Occipital lobe (tissue), 2 donors: ENCODE results near the gene ST6GAL1. TPM values are rescaled to one million over a fixed set of nuclear protein-coding genes. Genes with fewer than 3 reads are reported as not detected.
"Not testable (repeated sequence)": the region's sequence is repeated elsewhere in the genome, so short reads cannot be mapped to it uniquely, and the experiment has no call there.

Source experiments
- DNase-seq: peaks from one replicate; lab custom pipeline; 2025; lab: John Stamatoyannopoulos, UW
- total RNA-seq: library from RNA; depleted of rRNA; stranded (reverse); fragments of >200 nt; gene quantifications from one replicate; pipeline ENCODE4 v1.2.3, GENCODE V29; 2014

Gene ST6GAL1
- total RNA-seq, 1 donor from 2014 or later: 39.6 TPM

DNA sequence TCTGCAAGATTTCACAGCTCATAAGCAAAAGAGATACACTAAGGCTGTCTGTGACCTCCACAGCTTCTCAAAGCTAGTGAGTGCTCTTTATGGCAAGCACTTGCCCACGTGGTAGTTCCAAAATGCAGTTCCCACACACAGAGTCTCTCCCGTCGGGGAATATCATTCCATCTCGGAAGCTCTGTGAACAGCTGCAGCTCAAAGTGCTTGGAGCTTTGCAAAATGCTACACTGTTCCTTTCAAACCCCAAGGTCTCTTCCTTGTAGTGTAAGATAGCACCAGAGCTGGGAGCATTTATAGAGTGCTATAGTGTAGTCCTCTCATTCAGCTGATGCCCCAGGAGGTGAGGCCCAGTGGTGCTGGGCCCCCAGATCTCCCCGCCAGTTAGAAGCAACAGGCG lies 36.1 kb downstream of the ST6GAL1 start:
- no peak for DNase-seq

DNA sequence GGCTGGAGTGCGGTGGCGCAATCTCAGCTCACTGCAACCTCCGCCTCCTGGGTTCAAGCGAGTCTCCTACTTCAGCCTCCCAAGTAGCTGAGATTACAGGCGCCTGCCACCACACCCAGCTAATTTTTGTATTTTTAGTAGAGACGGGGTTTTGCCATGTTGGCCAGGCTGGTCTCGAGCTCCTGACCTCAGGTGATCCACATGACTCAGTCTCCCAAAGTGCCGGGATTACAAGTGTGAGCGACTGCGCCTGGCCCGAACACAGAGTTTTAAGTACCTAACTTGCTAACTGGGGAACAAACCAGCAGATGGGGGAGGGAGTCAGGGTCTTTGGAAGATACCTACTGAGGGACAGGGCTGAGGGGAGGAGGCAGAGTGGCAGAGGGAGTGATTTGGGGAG lies 36.9 kb downstream of the ST6GAL1 start:
- not testable (repeated sequence) for DNase-seq

DNA sequence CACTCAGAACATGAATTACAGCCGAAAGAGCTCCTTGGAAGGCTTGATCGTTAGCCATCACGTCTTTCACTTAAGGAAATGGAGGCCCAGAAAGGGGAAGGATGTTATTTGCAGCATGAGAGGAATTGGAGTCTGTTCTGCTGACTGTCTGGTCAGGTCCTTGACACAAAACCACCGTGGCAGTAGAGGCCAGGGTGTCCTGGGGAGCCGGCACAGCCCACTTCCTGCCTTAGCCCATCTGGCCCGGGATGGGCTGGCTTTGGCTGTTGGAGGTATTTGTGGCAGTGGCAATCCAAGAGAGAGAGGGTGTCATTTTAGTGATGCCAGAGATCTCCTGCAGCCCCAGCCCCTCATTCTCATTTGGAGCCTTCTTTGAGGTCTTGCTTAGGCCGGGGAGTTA lies 37.4 kb downstream of the ST6GAL1 start:
- DNase-seq: no peak

DNA sequence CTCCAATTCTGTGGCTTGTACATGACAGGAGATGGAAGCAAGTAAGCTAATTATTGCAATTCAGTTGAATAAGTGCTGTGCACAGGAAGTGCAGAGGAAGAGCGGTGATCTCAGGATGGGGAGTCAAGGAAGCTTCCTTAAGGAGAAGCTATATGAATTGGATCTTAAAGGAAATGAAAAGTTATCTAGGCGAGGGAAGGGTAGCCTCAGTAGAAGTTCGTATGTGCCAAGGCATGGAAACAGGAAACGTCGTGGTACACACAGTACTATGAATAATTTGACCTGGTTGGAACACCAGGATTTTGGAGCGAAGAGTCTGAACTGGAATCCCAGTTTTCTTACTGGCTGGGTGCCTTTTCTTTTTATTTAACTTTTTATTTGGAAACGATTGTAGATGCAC lies 39.3 kb downstream of the ST6GAL1 start:
- DNase-seq: no peak

DNA sequence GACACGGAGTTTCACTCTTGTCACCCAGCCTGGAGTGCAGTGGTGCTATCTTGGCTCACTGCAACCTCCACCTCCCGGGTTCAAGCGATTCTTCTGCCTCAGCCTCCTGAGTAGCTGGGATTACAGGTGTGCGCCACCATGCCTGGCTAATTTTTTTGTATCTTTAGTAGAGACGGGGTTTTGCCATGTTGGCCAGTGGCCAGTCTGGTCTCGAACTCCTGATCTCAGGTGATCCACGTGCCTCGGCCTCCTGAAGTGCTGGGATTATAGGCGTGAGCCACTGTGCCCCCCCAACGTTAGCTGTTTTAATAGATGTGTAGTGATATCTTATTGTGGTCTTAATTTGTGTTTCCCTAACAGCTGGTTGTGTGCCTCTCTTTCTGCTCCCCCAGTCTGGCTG lies 40.8 kb downstream of the ST6GAL1 start:
- DNase-seq: not testable (repeated sequence)

DNA sequence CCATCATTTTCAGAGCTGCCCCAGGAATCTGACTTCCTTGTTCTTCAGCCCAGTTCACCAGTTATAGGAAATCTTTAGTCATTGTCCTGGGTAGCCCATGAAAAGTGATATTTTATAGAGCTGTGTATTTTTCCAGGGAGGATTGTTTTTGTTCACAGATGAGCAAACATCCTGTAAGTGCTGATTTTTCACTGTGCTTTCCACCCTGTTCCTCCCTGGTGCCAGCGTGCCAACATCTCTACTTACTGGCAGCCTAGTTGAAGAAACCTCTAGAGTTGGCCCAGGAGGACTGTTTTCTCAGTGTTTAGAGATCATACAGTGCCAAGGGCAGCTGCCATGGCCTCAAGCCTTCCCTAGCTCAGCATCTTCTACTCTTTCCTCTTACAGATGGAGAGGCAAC lies 41.3 kb downstream of the ST6GAL1 start:
- DNase-seq: no peak

DNA sequence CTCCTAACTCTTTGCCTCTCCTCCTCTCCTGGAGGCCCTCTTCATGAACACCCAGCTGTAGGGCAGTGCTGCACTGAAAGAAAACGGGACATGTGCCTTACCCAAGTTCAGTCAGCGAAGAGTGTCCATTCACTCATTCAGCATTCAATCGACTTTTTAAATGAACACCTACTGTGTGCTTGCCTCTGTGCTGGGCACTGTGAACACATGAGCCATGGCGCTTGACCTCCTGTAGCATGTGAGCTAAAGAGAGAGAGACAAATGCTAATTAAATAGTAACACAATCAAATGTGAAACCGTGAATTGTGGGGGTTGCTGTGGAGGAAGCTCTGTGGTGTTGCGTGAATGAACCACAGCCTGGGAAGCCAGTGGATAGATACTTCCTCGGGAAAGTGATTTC lies 43.4 kb downstream of the ST6GAL1 start:
- DNase-seq: no peak

DNA sequence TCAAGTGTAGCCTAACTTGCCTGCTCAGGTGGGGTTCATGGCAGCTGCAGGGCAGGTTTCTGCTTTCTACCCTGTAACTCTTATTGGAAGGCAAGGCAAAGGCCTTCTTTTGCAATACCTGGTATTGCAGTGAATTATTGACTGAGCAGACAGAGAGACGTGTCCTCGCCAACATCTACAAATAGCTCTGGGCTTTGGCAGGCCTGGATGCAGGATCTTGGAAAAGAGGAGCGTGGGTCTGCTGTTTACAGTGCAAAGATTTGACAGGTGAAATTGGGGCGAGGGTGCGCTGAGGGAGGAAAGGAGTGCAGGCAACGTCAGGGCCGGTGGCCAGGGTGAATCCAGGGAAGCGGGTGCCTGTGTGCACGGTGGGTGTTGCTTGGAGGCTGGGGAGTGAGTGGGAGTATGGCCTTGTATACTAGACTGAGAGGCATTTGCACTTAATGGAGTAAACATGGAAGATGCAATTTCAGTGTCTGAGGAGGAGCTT lies 44.5 kb downstream of the ST6GAL1 start:
- no peak for DNase-seq

DNA sequence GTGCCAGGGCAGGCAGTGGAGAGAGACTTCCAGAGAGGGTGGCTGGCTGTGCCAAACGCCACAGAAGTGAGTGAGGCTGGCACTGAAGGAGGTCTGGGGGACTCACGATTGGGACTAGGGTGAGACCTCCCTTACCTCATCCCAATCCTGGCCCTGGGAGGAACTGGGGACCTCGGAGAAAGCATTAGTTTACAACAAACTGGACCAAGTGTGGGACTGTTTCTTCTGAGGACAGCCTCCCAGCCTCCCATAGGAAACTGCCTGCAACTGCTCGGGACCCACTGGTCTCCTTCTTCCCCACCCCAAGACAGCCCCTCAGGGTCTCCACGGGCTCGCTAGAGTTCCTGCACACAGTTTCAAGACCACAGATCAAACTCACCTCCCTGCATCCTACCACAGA lies 45.4 kb downstream of the ST6GAL1 start:
- DNase-seq: no peak

DNA sequence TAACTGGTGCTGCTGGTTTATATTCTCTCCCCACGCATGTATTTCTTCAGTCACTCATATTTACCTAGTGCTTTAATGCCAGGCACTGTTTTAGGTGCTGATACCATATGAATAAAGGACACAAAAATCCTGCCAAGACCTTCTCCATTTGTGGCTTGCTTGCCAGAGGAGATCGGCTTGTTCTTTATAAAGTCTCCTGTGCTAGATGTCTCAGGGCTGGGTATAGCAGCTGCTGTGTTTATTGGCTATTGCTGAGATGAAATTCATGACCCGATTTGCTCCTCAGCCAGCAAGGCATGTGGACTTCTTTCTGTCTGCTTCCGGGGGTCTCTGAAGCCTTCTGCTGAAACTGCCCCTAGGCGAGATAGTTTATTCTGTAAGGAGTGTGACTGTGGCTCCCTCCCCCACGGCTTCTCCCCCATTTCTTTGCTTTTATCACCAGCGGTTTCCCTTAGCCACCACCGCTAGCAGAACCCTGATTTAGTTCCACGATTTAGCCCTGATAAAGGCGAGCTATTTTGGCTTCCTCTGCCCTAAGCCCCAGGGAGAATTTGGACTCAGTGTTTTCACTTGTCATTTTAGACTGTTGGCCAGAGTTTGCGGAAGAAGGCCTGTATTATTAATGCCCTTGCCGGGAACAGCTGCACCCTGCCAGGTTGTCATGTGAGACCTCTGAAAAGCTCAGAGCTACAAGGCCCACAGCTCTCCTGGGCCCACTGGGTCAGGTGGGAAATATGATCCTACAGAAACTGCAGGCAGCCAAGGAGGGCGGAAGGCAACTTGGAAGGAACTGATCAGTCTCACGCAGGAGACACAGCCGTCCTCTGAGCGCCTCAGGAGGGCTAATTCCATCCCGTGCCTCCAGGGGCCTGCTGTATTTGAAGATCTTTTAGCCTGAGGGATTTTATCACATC lies 46.8 kb downstream of the ST6GAL1 start:
- peak; percentile 15 for DNase-seq

DNA sequence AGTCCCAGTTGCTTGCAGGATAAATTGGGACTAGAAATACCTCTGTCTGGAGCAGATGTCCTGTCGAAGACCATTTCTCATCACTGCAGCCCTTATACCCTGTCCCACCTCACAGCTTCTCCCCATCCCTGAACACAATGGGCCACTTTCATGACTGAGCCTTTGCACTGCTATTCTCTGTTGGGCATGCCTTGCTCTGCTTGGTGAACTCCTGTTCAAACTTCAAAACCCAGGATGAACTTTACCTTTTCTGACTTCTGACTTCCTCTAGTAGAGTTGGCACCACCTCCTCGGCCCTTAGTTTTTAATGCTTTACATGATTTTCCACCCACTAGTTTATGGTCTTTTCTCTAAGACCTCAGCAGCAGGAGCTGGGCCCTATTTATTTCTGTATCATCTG lies 48.4 kb downstream of the ST6GAL1 start:
- DNase-seq: no peak

DNA sequence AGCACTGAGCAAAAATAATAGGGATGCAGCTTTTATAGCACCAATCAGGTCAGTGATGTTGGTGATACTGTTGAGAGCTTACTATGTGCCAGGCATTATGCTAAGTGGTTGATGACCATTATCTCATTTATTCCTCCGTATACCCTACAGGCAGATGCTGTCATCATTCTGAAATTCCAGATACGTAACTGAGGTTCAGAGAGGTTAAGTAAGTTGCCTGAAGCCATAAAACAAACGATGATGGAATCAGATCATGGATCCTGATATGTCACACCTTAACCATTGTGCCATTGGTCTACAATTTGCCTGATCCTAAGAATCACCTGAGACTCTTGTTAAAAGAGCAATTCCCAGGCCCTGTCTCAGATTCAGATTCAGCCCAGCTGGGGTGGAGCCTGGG lies 49.5 kb downstream of the ST6GAL1 start:
- DNase-seq: no peak

DNA sequence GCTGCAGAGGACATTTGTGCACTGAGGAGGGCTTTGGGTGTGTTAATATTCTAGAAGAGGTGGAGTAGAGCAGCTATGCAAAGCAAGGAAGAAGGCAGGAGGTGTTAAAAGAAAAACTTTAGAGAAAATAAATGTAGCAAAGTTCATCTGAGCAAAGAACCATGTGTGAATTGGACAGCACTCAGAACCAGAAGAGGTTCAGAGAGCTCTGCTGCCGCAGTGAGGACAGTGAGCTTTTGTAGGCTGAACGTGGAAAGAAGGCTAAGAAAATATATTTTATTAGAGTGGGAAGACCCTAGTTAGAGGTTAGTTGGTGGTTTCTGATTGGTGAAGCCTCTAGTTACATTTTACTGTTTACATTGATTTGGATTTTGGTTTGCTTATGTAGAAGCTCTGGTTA lies 50.7 kb downstream of the ST6GAL1 start:
- DNase-seq: no peak

DNA sequence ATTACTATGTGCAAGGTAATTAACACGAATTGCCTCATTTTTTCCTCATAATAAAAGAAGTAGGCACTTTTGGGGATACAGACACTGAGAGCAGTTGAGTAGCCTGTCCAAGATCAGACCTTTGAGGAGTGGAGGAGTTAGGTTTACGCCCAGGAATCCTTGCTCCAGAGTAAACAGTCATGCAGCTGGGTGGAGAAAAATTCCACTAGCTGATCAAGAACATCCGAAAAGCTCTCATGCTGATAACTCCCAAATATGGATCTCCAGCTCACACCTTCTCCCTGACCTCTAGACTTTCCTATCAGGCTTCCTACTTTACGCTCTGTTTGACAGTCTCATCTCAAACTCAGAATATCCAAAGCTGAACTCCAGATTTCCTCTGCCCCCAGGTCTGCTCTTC lies 53.3 kb downstream of the ST6GAL1 start:
- DNase-seq: no peak

DNA sequence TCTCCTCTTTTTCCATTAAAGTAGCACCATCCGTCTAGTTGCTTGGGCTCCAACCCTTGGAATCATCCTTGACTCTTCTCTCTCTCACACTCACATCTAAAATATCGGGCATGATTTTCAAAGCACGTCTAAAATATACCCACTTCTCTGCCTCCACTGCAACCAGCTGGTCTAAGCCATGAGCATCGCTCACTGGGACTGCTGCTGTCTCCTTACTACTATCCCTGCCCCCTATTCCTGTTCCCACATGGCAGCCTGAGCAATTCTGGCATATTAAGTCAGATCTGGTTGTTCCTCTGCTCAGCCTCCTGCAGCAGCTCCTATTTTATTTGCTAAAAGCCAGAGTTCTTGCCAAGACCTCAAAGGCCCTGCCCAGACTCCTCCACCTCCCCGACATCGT lies 53.7 kb downstream of the ST6GAL1 start:
- no peak for DNase-seq

DNA sequence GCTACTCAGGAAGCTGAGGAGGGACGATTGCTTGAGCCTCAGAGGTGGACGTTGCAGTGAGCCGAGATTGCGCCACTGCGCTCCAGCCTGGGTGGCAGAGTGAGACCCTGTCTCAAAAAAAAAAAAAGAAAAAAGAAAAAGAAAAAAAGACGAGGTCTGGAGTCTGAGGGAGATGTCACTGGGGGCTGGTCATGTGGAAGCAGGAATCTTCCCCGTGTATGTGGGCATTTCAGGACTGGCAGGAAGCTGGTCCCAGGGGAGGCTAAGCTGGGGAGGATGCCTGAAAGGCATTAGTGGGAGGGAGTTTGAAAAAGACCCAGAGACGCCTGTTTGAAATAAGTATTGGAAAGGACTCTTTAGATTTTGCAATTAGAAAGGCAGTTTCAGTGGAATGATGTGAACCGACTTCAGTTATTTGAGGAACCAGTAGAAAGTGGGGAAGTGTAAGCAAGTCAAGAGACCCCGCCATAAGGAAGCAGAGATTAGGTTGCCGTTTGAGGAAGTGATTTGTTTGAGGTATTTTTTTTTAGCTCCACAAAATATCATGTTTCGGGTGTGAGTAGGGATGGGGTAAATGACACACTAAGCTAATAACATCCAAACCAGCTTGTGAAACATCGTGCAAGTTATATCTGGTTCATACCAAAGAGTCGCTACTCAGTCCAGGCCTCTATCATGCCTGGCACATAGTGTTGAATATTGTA lies 55.5 kb downstream of the ST6GAL1 start:
- DNase-seq: no peak

DNA sequence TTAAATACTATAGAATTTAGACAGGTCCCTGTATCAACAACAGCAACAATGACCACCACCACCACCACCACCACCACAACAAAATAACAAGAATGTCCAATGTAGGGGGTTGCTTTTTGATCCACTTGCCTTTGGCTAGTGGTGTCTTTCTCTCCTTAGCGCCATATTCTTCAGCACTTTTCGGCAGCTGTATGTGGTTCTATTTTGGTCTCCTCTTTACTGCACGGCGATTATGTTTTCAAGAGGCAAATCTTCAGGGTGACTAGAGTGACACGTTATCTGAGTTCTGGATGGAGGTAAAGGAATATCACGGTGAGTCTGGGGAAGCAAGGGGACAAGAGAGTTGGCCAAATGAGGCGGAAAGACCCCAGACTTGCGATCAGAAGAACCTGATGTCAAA lies 56.1 kb downstream of the ST6GAL1 start:
- no peak for DNase-seq

DNA sequence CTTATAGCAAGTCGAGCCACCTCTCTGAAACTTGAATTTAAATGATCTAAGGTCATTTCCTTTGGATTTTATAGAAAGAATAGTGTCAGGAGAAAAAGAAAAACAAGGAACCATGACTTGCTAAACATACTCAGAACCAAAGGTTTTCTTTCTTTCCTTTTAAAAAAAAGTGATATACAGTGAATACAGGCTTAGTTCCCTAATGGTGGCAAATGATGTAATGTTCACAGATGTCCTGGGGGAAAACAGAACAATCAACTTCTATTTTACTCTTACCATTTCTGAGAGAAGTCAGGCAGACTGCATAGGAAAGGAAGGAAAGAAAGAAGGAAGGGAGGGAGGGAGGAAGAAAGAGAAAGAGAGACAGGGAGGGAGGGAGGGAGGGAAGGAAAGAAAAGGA lies 56.5 kb downstream of the ST6GAL1 start:
- no peak for DNase-seq

DNA sequence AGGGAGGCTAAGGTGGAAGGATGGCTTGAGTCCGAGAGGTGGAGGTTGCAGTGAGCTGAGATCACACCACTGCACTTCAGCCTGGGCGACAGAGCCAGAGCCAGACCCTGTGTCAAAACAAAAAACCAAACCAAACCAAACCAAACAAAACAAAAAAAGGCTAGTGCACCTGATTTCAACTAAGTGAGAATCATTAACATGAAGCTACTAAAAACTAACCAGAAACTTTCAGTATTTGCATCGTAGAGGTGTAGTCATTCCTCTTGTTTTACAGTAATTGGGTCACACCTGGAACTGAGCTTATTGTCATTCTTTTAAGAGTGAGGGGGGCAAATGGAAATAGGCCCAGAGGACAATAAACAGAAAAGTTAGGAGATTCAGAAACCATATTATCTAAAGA lies 58.5 kb downstream of the ST6GAL1 start:
- DNase-seq: no peak

DNA sequence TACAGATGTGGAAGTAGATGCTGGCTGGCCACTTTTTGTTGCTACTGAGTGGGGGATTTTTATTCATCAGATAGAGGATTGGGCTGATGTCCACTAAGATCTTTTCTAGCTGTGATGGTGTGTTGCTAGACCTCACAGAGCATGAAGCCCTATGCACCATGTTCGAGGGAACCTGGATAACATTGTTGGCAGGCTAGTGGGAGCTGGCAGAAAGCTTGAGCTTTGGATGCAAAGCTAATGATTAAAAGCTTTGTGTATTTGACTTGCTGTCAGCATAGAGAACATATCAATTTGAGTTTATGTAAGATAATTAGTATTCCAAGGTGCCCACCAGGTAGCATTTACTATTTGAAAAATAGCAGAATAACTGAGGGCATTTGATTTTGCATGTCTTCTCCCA lies 59.1 kb downstream of the ST6GAL1 start:
- no peak for DNase-seq

DNA sequence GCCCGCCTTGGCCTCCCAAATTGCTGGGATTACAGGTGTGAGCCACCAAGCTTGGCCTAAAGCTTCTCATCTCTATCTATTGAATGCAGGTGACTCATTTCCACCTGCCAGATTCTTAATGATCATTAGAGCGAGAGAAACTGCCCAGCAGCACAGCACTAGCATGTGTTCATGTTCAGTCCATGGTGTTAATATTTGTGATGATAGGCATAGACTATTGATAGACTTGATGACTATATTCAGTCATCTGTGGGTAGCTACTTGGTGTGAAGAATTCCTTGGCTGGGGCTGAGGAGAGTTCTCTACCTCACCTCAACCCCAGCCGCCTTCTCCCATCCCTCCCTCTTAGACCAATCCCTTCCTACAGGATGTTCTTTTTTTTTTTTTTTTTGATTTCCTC lies 60.0 kb downstream of the ST6GAL1 start:
- no peak for DNase-seq

DNA sequence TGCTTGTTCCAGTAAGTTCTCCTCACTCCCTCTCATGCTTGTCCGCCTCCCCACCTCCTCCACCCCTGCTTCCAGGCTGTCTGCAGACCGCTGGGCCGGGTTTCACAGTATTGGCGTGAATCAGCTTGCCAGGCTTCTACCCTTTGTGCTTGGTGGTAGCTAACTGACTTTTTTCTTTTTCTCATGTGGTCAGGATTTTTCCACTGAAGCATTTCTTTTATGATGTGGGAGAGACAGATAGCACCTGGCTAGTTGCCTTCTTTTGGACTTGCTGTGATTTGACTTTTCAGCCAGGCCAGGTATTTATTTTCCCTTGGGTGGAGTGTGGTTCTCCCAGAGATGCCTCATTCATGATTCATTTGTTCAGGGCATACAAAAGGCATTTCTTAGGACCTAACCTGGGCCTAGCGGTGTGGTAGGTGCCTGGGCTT lies 60.6 kb downstream of the ST6GAL1 start:
- no peak for DNase-seq

DNA sequence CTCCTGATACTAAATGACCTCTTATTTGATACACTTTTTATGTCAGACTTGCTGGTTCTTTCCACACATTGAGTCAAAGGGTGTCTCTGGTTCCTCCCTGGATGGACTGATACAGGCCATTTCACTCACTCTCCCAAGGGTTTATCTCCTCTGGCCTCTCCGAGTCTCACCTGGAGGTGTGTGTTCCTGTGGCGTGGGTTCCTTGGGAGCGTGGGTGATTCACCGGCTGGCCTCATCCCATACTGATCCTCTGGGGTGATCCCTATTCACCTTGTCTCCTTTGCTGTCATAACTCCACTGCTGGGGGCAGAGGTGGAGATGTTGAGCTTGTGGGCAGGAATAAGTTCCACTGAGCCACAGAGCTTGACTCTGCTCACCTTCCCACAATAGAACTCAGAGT lies 61.1 kb downstream of the ST6GAL1 start:
- no peak for DNase-seq
